SU-DHL-6 (cell line): ENCODE data around the gene MS4A15.

ENCODE experiments used
- CTCF ChIP-seq: fragments of 200-600 bp; sonication (generic); IDR thresholded peaks from one replicate; pipeline ENCODE4 v1.5.1; 2017; ENCODE audit warnings: antibody characterized with exemption, mild to moderate bottlenecking, low read length, moderate library complexity; ENCODE audit not compliant: insufficient read depth, poor library complexity, severe bottlenecking
- EZH2phosphoT487 ChIP-seq: fragments of 200-600 bp; sonication (generic), shearing (Covaris generic); conservative IDR thresholded peaks from 2 replicates; pipeline ENCODE4 v1.6.1; 2018; ENCODE audit warnings: mild to moderate bottlenecking, antibody characterized with exemption, low read length, moderate library complexity, mixed read lengths

- TF ChIP-seq CTCF (no peak), EZH2phosphoT487 (no peak)
These were observed 52.6 kb downstream of the MS4A15 start for GRCh38 chr11:60809249-60809648.
